HG03066 (cell line): ENCODE results near the gene FERMT1.
"Not testable (repeated sequence)": the region's sequence is repeated elsewhere in the genome, so short reads cannot be mapped to it uniquely, and the experiment has no call there.

Source experiments
- ATAC-seq: cut with Tn5 transposase; IDR thresholded peaks from one replicate; pipeline ENCODE4 v1.9.1; 2021; ENCODE audit warnings: low read depth; ENCODE audit not compliant: unreplicated experiment

Gene FERMT1

GRCh38 chr20:6120491-6120988 lies 2.3 kb downstream of the FERMT1 start:
- ATAC-seq: no peak

GRCh38 chr20:6116758-6117157 lies 6.1 kb downstream of the FERMT1 start:
- ATAC-seq: no peak

GRCh38 chr20:6115221-6115895 lies 7.5 kb downstream of the FERMT1 start:
- no peak for ATAC-seq

GRCh38 chr20:6114696-6115095 lies 8.1 kb downstream of the FERMT1 start:
- ATAC-seq: no peak

GRCh38 chr20:6113951-6114350 lies 8.9 kb downstream of the FERMT1 start:
- no peak for ATAC-seq

GRCh38 chr20:6112965-6113364 lies 9.9 kb downstream of the FERMT1 start:
- ATAC-seq: not testable (repeated sequence)

GRCh38 chr20:6108330-6108729 lies 14.5 kb downstream of the FERMT1 start:
- ATAC-seq: no peak

GRCh38 chr20:6104493-6105188 lies 18.2 kb downstream of the FERMT1 start:
- ATAC-seq: no peak

- ATAC-seq: no peak
These were observed 19.5 kb downstream of the FERMT1 start for GRCh38 chr20:6103301-6103700.

GRCh38 chr20:6101346-6101745 lies 21.5 kb downstream of the FERMT1 start:
- no peak for ATAC-seq

- ATAC-seq: no peak
These were observed 22.6 kb downstream of the FERMT1 start for GRCh38 chr20:6100246-6100645.

GRCh38 chr20:6099819-6100218 lies 23.0 kb downstream of the FERMT1 start:
- ATAC-seq: no peak

- no peak for ATAC-seq
These were observed 27.4 kb downstream of the FERMT1 start for GRCh38 chr20:6095409-6095808.

GRCh38 chr20:6094565-6094964 lies 28.3 kb downstream of the FERMT1 start:
- no peak for ATAC-seq

GRCh38 chr20:6094063-6094462 lies 28.8 kb downstream of the FERMT1 start:
- ATAC-seq: no peak

- no peak for ATAC-seq
These were observed 31.2 kb downstream of the FERMT1 start for GRCh38 chr20:6091661-6092060.

- no peak for ATAC-seq
These were observed 36.0 kb downstream of the FERMT1 start for GRCh38 chr20:6086868-6087267.

- no peak for ATAC-seq
These were observed 38.9 kb downstream of the FERMT1 start for GRCh38 chr20:6083926-6084325.

- ATAC-seq: no peak
These were observed 41.6 kb downstream of the FERMT1 start for GRCh38 chr20:6081236-6081635.

- ATAC-seq: no peak
These were observed 43.8 kb downstream of the FERMT1 start for GRCh38 chr20:6079016-6079415.

GRCh38 chr20:6075428-6076219 lies 47.2 kb downstream of the FERMT1 start:
- no peak for ATAC-seq
